HG03439 (cell line): ENCODE data around the gene PCDHB3.
"Not testable (repeated sequence)": the region's sequence is repeated elsewhere in the genome, so short reads cannot be mapped to it uniquely, and the experiment has no call there.

Experiments used
- ATAC-seq: cut with Tn5 transposase; IDR thresholded peaks from one replicate; pipeline ENCODE4 v1.9.1; 2021; ENCODE audit warnings: mild to moderate bottlenecking, moderate library complexity; ENCODE audit not compliant: unreplicated experiment

The PCDHB3 gene

GRCh38 chr5:141100243-141100805, at the start of gene PCDHB3:
Gene PCDHB3 (plus strand): TSS chr5:141100473. CDS start chr5:141100650, 177 bp downstream.
- no peak for ATAC-seq

GRCh38 chr5:141050622-141051520, 49.4 kb upstream of the PCDHB3 start, which contains the start of gene PCDHB1:
Gene PCDHB1 (plus strand): TSS chr5:141051374. CDS start chr5:141051471, 97 bp downstream.
- no peak for ATAC-seq

GRCh38 chr5:141051521-141051866, 48.8 kb upstream of the PCDHB3 start:
- ATAC-seq, result no peak

GRCh38 chr5:141077826-141078225, 22.4 kb upstream of the PCDHB3 start:
- ATAC-seq, result no peak

- ATAC-seq, result no peak
Observed at GRCh38 chr5:141082228-141082627, 18.0 kb upstream of the PCDHB3 start.

- ATAC-seq, result no peak
Observed at GRCh38 chr5:141084487-141084989, 15.7 kb upstream of the PCDHB3 start.

- ATAC-seq, result no peak
Observed at GRCh38 chr5:141094481-141095262, 5.6 kb upstream of the PCDHB3 start, which contains the start of gene PCDHB2. Gene PCDHB2 (plus strand): TSS chr5:141094615. CDS start chr5:141094791, 176 bp downstream.

- no peak for ATAC-seq
Observed at GRCh38 chr5:141095263-141095641, 5.0 kb upstream of the PCDHB3 start.

- not testable (repeated sequence) for ATAC-seq
Observed at GRCh38 chr5:141096181-141096580, 4.1 kb upstream of the PCDHB3 start.

- not testable (repeated sequence) for ATAC-seq
Observed at GRCh38 chr5:141096586-141096985, 3.7 kb upstream of the PCDHB3 start.

GRCh38 chr5:141101059-141101458, 786 bp downstream of the PCDHB3 start:
- ATAC-seq, result no peak

- not testable (repeated sequence) for ATAC-seq
Observed at GRCh38 chr5:141102070-141102469, 1.8 kb downstream of the PCDHB3 start.

- not testable (repeated sequence) for ATAC-seq
Observed at GRCh38 chr5:141102471-141102870, 2.2 kb downstream of the PCDHB3 start.

- ATAC-seq, result no peak
Observed at GRCh38 chr5:141105350-141105749, 5.1 kb downstream of the PCDHB3 start.

- ATAC-seq, result no peak
Observed at GRCh38 chr5:141119250-141119649, 19.0 kb downstream of the PCDHB3 start.

- ATAC-seq, result no peak
Observed at GRCh38 chr5:141121563-141121962, 21.3 kb downstream of the PCDHB3 start, which contains the start of gene PCDHB4. Gene PCDHB4 (plus strand): TSS chr5:141121818. CDS start chr5:141121999, 181 bp downstream.

GRCh38 chr5:141121985-141122384, 21.7 kb downstream of the PCDHB3 start:
- ATAC-seq, result no peak

GRCh38 chr5:141123396-141124135, 23.3 kb downstream of the PCDHB3 start:
- ATAC-seq, result not testable (repeated sequence)

- no peak for ATAC-seq
Observed at GRCh38 chr5:141127305-141127704, 27.0 kb downstream of the PCDHB3 start.

- no peak for ATAC-seq
Observed at GRCh38 chr5:141135030-141135717, 34.9 kb downstream of the PCDHB3 start, which contains the start of gene PCDHB5. Gene PCDHB5 (plus strand): TSS chr5:141135206. CDS start chr5:141135435, 229 bp downstream.
